IMR-90 (cell line): ENCODE data around the gene TUBA3E. TPM values are rescaled to one million over a fixed set of nuclear protein-coding genes. Genes with fewer than 3 reads are reported as not detected.

Experiments used
- ATAC-seq: fragments of 200-7000 bp; cut with Tn5 transposase; 2 replicates; pipeline ENCODE4 v1.9.1; 2020; ENCODE audit warnings: low read depth, mild to moderate bottlenecking, moderate library complexity
- BruUV-seq: library from RNA; stranded (reverse); fragments of 400-500 nt; replicated peaks from 2 replicates; lab custom pipeline; 2021; lab: Mats Ljungman, UMichigan
- CTCF ChIA-PET: fragments of 300-600 bp; formaldehyde crosslinking; extraction: SDS; loops from one replicate; lab custom pipeline; 2021; ENCODE audit warnings: antibody characterized with exemption; lab: Yijun Ruan, JAX
- POLR2A ChIA-PET: fragments of 300-600 bp; sonication (Branson Sonifier 250); formaldehyde crosslinking; loops from one replicate; lab custom pipeline; 2022; ENCODE audit warnings: antibody characterized with exemption; ENCODE audit not compliant: unreplicated experiment; lab: Charles Lee
- DNase-seq: peaks from one replicate; pipeline ENCODE4 v3.0.0; 2013
- H2AFZ ChIP-seq: replicated peaks from 2 replicates; pipeline ENCODE3; 2013; ENCODE audit warnings: low read length, mild to moderate bottlenecking; ENCODE audit not compliant: poor library complexity
- H2AK5ac ChIP-seq: 2 replicates; pipeline ENCODE4 v1.6.1; 2013; ENCODE audit warnings: low read depth, low read length, inconsistent platforms
- H2AK9ac ChIP-seq: replicated peaks from 2 replicates; pipeline ENCODE3; 2013; ENCODE audit warnings: mild to moderate bottlenecking, low read depth, low read length, moderate library complexity; ENCODE audit not compliant: poor library complexity
- H2BK120ac ChIP-seq: 2 replicates; pipeline ENCODE4 v1.6.1; 2013; ENCODE audit warnings: low read depth, low read length, inconsistent platforms
- H2BK15ac ChIP-seq: 3 replicates; pipeline ENCODE4 v1.6.1; 2013; ENCODE audit warnings: low read depth, low read length, inconsistent platforms
- H2BK20ac ChIP-seq: 2 replicates; pipeline ENCODE4 v1.6.1; 2013; ENCODE audit warnings: low read depth, mild to moderate bottlenecking, inconsistent platforms, low read length, moderate library complexity
- H2BK5ac ChIP-seq: 2 replicates; pipeline ENCODE4 v1.6.1; 2013; ENCODE audit warnings: mild to moderate bottlenecking, low read depth, low read length, inconsistent platforms; ENCODE audit not compliant: poor library complexity, severe bottlenecking
- H3K14ac ChIP-seq: replicated peaks from 2 replicates; pipeline ENCODE4 v1.6.1; 2013; ENCODE audit warnings: low read depth, low read length, inconsistent platforms
- H3K18ac ChIP-seq: 2 replicates; pipeline ENCODE4 v1.6.1; 2013; ENCODE audit warnings: low read depth, low read length, control low read depth
- H3K23ac ChIP-seq: 2 replicates; pipeline ENCODE4 v1.6.1; 2013; ENCODE audit warnings: low read depth, low read length, inconsistent platforms
- H3K27ac ChIP-seq: 2 replicates; pipeline ENCODE4 v1.5.1; 2013; ENCODE audit warnings: mild to moderate bottlenecking, control low read depth, low read length; ENCODE audit not compliant: insufficient read depth
- H3K27me3 ChIP-seq: 2 replicates; pipeline ENCODE4 v1.6.1; 2013; ENCODE audit warnings: low read length; ENCODE audit not compliant: control insufficient read depth, insufficient read depth
- H3K36me3 ChIP-seq: 2 replicates; pipeline ENCODE4 v1.6.1; 2013; ENCODE audit warnings: low read length, mixed read lengths; ENCODE audit not compliant: control insufficient read depth, insufficient read depth
- H3K4ac ChIP-seq: 2 replicates; pipeline ENCODE4 v1.6.1; 2013; ENCODE audit warnings: low read depth, low read length, inconsistent platforms
- H3K4me1 ChIP-seq: 2 replicates; pipeline ENCODE4 v1.6.1; 2013; ENCODE audit warnings: low read length, mixed read lengths; ENCODE audit not compliant: control insufficient read depth, insufficient read depth
- H3K4me2 ChIP-seq: 2 replicates; pipeline ENCODE4 v1.6.1; 2013; ENCODE audit warnings: low read depth, mild to moderate bottlenecking, control low read depth, low read length, moderate library complexity
- H3K4me3 ChIP-seq: 2 replicates; pipeline ENCODE4 v1.5.1; 2013; ENCODE audit warnings: low read depth, mild to moderate bottlenecking, control low read depth, low read length, moderate library complexity; ENCODE audit not compliant: insufficient read depth
- H3K56ac ChIP-seq: 2 replicates; pipeline ENCODE4 v1.6.1; 2013; ENCODE audit warnings: low read length, inconsistent platforms; ENCODE audit not compliant: insufficient read depth; ENCODE audit errors: extremely low read depth
- H3K79me1 ChIP-seq, 2 experiments: 2 replicates each; pipeline ENCODE4 v1.6.1; 2013; ENCODE audit warnings: low read length in 2 of 2, inconsistent platforms in 1 of 2, low read depth in 1 of 2
- H3K9ac ChIP-seq: 2 replicates; pipeline ENCODE4 v1.6.1; 2013; ENCODE audit warnings: low read depth, low read length, control low read depth
- H3K9me1 ChIP-seq: 2 replicates; pipeline ENCODE4 v1.6.1; 2013; ENCODE audit warnings: low read length, inconsistent platforms; ENCODE audit not compliant: insufficient read depth
- H3K9me3 ChIP-seq: 2 replicates; pipeline ENCODE4 v1.6.1; 2013; ENCODE audit warnings: low read length; ENCODE audit not compliant: control insufficient read depth, insufficient read depth
- H4K20me1 ChIP-seq: 2 replicates; pipeline ENCODE4 v1.6.1; 2013; ENCODE audit warnings: low read length, inconsistent platforms; ENCODE audit not compliant: insufficient read depth
- H4K5ac ChIP-seq: 2 replicates; pipeline ENCODE4 v1.6.1; 2013; ENCODE audit warnings: mild to moderate bottlenecking, low read depth, low read length, control low read depth
- H4K8ac ChIP-seq, 2 experiments: 2 replicates each; pipeline ENCODE4 v1.6.1; 2013; ENCODE audit warnings: low read depth in 2 of 2, low read length in 2 of 2, control low read depth in 1 of 2, inconsistent platforms in 1 of 2
- H4K91ac ChIP-seq: 2 replicates; pipeline ENCODE4 v1.6.1; 2013; ENCODE audit warnings: low read depth, low read length, inconsistent platforms; ENCODE audit not compliant: insufficient read depth
- FOS ChIP-seq: fragments of 150-350 bp; IDR thresholded peaks from 2 replicates; pipeline ENCODE4 v1.6.1; 2016; ENCODE audit warnings: low read depth, low read length
- RAD21 ChIP-seq: IDR thresholded peaks from 2 replicates; pipeline ENCODE4 v1.6.1; 2012; ENCODE audit warnings: low read length, improper control_type of control experiment
- RCOR1 ChIP-seq: IDR thresholded peaks from 2 replicates; pipeline ENCODE4 v1.6.1; 2012; ENCODE audit warnings: mild to moderate bottlenecking, low read length, improper control_type of control experiment; ENCODE audit not compliant: insufficient replicate concordance
- USF2 ChIP-seq: fragments of 150-350 bp; IDR thresholded peaks from 2 replicates; pipeline ENCODE4 v1.6.1; 2017; ENCODE audit warnings: mild to moderate bottlenecking, antibody characterized with exemption, low read length, low read depth
- WGBS, 2 experiments: methylation state at CpG; one replicate each; pipeline versions ENCODE4 v1.1.5 to v1.1.7; 2013; ENCODE audit warnings: missing lambda C conversion rate in 2 of 2; ENCODE audit not compliant: insufficient read length in 1 of 2; ENCODE audit errors: extremely low coverage in 2 of 2; 5-methylcytosine and 5-hydroxymethylcytosine counted together
- dilution Hi-C: fragments of 300-500 bp; cut with HindIII; formaldehyde crosslinking; loops from one replicate; pipeline ENCODE4 v1.14.3; 2018; ENCODE audit warnings: low sequenced_read_pairs; ENCODE audit not compliant: unreplicated experiment
- in situ Hi-C: fragments of 300-500 bp; cut with MboI; formaldehyde crosslinking; loops from 3 replicates; pipeline ENCODE4 v1.14.3; 2019; ENCODE audit warnings: low sequenced_read_pairs, inconsistent platforms, mixed read lengths
- intact Hi-C: fragments of 100-400 bp; cut with micrococcal nuclease; formaldehyde crosslinking; loops from 2 replicates; pipeline ENCODE4 v1.10.0; 2022
- polyA plus RNA-seq, 3 experiments: library from polyadenylated mRNA; depleted of rRNA; stranded (reverse); fragments of >200 nt; gene quantifications; 2 replicates each; pipeline ENCODE4 v1.2.3, GENCODE V29; 2012; ENCODE audit warnings: low replicate concordance in 1 of 3
- total RNA-seq: library from RNA; depleted of rRNA; stranded (reverse); fragments of >200 nt; gene quantifications from 2 replicates; pipeline ENCODE4 v1.2.3, GENCODE V29; 2012

Gene TUBA3E
- total and polyA plus RNA-seq, 2 of the 4 experiments (the other 2 are of a cell fraction): not detected

GRCh38 chr2:130186391-130186790, 11.8 kb downstream of the TUBA3E start:
- no peak for DNase-seq

More at GRCh38 chr2:130186391-130186790, 11.8 kb downstream of the TUBA3E start:
- WGBS, 2 experiments: 84% methylated on average over 3 of the region's 5 CpGs; no CpG with 5 or more reads in 1 of the 2 experiments
- H3K4me1 ChIP-seq: peaks cover 7% of the 10 kb centered on the region; the same call in 1 of the 2 replicates
- H2BK20ac ChIP-seq: no peak overlapping the region
- in situ Hi-C loops (no loop called here), intact Hi-C loops (no loop called here), dilution Hi-C loops (no loop called here)
- H2AK9ac ChIP-seq: no peak overlapping the region
- H2BK15ac ChIP-seq: no peak overlapping the region
- H4K5ac ChIP-seq: no peak overlapping the region
- no peak overlapping the region for H3K9ac ChIP-seq
- no peak overlapping the region for H2BK120ac ChIP-seq
- no peak overlapping the region for H2AFZ ChIP-seq
- H2BK5ac ChIP-seq: no peak overlapping the region
- H3K9me3 ChIP-seq: no peaks in the 10 kb centered on the region
- ATAC-seq: no peak
- H4K8ac ChIP-seq: no peak overlapping the region
- H3K4me3 ChIP-seq: no peak overlapping the region
- POLR2A ChIA-PET: interaction anchor here (0.6 kb wide), 1 partner anchor 136 kb away, joined by 5 read pairs; no protein-coding TSS in a partner anchor
- no peak overlapping the region for H3K14ac ChIP-seq
- no peak overlapping the region for H3K27ac ChIP-seq
- H3K18ac ChIP-seq: no peak overlapping the region
- H3K36me3 ChIP-seq: peaks cover 16% of the 10 kb centered on the region
- CTCF ChIA-PET: no interaction called here
- BruUV-seq: no TSS peak
- peaks cover 8 to 28% of the 10 kb centered on the region in 2 experiments; a peak in 3 of 4 replicates for H3K79me1 ChIP-seq
- no peak overlapping the region for H4K91ac ChIP-seq
- H3K9me1 ChIP-seq: peaks cover 3% of the 10 kb centered on the region; the same call in 1 of the 2 replicates
- no peak overlapping the region for H2AK5ac ChIP-seq
- TF ChIP-seq USF2 (no peak), RCOR1 (no peak), RAD21 (no peak), FOS (no peak)
- no peak overlapping the region for H3K4me2 ChIP-seq
- H3K23ac ChIP-seq: no peak overlapping the region
- H3K27me3 ChIP-seq: no peaks in the 10 kb centered on the region
- no peak overlapping the region for H3K56ac ChIP-seq
- H4K20me1 ChIP-seq: no peaks in the 10 kb centered on the region
- H3K4ac ChIP-seq: no peak overlapping the region
